Dermis blood vessel endothelial cell (primary cell): ENCODE measurements around the gene CCDC92. TPM values are rescaled to one million over a fixed set of nuclear protein-coding genes. Genes with fewer than 3 reads are reported as not detected.

Experiments used
- DNase-seq: peaks from one replicate; pipeline ENCODE4 v3.0.0; 2010
- total RNA-seq: library from RNA; depleted of rRNA; stranded (reverse); fragments of >200 nt; gene quantifications from 2 replicates; pipeline ENCODE4 v1.2.3, GENCODE V29; 2014

CCDC92 gene
- total RNA-seq, 1 donor from 2014 or later: 8.8 TPM

DNA sequence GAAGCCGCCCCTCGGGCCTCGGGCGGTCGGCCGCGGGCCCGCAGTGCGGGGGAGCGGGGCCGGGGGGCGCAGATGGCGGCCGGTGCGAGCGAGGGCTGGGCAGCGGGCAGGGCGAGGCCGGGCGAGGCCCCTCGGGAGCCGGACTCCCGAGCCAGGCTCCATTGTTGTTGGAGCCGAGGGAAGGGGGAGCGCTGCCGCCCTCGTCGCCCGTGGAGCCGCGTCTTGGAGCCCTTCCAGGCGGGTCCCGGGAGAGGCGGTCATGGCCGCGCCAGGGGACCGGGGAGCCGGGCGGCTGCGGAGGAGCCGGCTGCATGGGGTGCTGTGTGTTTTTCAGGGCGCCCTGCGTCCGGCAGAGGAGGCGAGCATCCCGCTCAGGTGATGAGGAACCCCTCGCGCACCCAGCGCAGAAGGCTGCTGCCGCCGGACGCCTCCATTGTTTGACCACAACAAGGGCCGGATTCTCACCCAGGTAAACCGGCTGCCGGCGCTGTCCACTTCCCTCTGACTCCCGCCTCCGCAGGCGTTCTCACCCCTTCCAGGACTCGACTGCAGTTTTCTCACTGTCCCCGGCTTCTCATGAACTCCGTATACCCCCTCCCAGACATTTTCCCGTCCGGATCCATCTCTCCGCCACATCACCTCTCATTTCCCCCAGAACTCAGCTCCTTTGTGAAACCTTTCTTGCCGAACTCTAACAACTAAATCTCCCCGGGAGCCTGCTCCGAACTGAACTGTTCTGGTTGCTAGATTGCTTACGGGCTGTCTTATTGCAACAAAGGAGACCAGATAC, 1.1 kb upstream of the CCDC92 start:
- peak; percentile 47 for DNase-seq

DNA sequence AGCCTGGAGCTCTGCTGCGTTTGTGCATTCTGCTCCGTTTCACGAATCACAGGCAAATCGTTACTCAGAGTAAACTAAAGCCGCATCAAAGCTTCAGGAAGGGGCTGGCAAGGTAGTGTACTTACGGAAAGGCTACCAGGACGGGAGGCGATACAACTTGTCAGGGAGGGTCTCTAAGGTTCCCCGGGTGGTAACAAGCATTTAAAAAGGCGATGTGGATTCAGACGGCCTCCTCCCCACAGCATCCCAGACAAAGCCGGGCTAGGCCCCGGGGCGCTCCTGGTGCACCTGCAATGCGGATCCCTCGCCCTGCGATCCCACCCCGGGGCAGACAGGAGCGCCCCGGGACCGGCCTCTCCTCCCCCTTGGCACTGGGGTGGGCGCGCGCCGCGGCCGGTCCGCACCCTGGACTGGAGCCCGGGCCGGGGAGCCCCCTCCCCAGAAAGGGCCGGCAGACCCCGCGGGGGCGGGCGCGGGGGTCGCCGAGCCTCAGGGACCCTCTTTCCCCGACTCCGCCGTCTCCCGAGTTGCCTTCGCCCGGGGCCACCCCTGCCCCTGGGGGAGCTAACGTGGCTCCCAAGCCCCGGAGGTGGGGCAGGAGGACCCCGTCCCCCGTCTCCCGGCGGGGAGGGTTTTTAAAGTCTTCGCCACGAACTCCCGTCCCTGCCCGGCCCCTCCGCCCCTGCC, 718 bp downstream of the CCDC92 start:
- peak; percentile 63 for DNase-seq

DNA sequence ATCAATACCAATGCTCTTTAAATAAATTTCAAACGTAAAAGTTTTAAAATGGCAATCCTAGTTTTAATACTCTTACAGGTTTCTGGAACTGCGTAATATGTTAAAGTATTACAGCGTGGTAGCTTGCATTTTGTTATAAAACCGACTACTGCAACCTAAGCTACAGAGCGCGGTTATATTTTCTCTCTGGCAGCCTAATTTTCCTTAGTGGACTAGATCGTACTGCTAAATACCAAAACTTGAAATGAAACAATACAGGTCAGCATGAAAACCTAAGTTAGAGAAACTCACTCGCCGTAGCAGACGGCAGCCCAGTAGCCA, 1.2 kb downstream of the CCDC92 start:
- DNase-seq: no peak

DNA sequence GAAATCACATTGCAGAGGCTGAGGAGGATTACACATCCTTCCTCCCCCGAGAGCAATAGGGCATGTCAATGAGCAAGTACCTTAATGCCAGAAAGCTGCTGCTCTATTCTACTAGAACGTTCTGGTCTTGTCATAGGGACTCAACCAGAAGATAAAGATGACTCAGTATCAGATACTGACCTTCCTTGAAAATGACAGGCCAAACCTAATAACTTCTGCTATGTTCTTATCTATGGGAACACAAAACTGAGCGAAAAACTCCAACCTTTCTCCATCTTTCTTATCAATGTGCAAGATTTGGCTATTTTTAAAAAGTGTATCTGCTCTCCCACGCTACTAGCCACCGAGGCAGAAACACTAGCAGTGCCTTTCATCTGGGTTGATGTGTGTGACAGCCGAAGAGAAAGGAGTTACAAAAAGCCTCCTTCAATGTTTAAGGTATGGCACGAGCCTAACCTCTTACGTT, 5.5 kb downstream of the CCDC92 start:
- DNase-seq: no peak

DNA sequence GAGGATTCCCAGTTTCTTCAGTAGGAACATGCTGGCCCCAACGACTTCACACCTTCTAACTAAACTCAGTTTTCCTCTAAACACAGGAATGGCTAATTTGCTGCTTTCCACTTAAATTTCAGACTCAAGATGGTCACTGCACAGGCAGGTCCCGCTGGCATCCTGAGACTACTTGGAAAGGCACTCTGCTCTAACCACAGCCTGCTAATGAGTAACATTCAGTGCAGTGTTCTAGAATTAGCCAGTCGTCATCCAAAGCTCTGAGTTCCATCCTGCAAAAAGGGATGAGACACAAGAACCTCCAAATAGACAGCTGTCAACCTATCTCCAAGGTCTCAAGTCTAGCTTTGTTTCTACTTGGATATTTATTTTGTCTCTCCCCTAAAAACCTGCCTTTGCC, 6.0 kb downstream of the CCDC92 start:
- no peak for DNase-seq

DNA sequence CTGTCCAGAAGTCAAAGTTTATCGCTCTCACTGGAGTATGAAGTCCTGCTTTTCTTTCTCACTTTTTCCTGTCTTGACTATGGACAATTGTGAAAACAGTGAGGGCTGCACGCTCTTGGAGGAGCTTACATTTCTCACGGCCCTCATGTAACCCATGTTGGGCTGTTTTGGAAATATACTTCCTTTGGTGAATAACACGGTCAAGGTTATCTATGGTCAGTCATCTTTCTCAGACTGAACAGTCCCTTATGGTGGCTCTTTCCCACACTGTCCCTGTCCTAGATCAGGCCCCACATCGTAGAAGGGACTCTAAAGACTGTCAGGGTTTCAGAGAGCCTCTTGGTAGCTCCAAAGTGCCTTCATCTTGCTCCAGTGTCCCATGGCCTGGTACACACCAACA, 7.2 kb downstream of the CCDC92 start:
- no peak for DNase-seq

DNA sequence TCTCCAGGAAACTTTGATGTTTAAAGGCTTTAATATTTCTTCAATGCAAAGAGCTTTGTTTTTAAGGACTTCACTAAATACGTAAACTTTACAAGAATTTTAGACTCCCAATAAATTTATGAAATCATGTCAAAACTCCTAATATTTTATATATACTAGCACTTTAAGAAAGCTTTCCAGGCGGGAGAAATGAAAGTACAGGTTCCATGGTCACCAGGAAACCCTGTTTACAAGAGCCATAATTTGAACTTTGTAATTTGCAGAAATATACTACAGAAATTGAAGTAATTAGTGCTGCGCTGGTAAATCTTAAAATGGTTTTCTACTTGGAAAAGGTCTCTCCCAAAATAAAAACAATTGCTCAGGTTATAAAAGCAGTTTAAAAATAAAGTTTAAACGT, 8.8 kb downstream of the CCDC92 start:
- DNase-seq: no peak

DNA sequence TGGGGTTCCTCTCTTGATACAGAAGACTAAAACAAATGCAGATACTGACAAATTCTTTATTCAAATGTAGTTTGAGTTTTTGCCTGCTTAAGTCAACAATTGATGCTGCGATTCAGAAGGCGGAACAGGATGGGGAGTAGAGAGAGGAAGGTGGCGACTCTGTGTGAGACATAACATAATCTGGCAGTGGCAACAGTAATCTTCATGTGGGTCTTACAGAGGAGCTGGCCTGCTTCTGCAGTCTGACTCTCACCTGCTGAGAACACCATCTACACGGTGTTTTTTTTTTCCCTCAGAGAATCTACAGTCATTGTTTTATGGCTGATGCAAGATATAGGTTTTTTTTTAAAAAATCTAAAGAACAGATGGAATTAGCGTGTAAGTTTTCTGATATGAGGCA, 10.1 kb downstream of the CCDC92 start:
- DNase-seq: no peak

DNA sequence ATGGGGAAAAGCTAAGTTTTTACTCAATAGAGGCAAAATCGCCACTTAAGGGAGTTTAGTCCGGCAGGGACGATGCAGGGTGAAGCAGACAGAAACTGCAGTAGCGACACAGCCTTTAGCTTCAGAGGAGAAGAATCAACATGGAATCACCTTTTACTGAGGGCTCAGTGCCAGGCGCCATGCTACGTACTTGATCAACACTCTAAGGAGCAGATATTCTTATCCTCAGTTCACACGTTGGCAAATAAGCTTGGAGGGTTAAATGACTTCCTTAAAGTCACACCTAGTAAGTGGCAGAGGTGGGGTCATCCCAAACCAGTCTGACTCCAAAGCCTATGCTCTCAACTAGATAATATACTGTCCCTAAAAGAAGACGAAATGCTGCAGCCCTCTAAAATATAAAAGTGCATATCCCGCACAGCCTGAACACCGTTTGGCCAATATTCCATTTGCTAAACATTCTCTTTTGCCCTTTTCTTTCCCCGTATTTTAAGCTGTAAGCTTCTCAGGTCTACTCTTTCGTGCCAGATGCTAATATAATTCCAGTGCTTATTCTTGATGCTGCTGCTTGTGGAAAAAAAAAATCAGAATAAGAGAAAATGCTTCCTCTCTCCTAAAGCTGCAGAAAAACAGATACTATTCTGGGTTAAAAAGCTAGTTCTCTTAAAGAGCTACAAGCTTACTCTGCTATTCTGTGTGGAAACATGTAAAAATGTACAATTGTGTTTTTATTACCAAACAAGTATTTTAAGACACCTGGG, 10.9 kb downstream of the CCDC92 start:
- DNase-seq: no peak

DNA sequence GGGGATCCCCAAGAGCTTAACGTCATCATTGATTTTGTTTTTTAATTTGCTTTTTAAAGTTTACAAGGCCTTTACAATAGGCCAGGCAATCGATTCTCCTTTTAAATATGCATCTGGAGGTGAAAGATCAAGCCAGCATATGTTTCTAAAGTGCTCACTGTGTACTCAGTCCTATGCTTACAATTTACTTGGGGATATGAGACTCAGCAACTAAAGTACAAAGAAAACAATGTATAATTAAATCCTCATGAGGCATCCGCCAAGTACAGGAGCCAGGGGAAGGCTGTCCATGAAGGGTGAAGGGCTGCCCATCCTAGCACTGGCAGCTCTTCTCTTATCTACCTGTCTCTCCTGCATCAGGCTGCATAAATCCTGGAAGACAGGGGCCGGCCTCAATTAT, 11.8 kb downstream of the CCDC92 start:
- DNase-seq: no peak

DNA sequence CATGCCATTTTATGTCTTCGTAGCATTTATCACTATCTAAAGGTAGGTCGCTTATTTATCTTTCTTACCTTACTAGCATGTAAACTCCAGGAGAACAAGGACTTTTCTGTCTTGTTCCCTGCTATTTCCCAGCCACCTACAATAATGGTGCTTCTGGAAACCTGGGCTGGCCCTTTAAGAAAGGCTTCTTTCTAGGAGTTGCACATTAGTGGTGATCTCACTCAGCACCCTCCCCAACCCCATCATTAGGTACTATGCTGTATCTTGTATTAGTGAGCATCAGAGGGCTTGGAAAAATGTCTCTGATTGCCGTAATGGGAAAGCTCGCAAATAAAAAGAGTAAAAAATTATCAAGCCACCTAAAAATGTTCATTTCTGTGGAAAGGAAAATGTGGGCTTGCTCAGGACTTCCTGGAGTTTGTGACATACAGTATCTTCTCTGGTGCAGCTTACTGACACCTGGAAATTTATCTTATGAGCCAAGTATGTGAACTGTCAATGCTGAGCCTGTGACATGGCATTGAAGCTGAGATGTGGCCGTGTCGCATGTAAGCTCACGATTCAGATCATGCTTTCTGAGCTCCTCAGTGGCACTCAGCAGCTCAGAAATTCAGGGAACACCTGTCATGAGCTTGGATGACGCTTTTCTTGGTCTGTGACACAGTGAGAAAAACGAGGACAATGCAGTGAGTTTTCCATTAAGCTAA, 12.4 kb downstream of the CCDC92 start:
- DNase-seq: no peak

DNA sequence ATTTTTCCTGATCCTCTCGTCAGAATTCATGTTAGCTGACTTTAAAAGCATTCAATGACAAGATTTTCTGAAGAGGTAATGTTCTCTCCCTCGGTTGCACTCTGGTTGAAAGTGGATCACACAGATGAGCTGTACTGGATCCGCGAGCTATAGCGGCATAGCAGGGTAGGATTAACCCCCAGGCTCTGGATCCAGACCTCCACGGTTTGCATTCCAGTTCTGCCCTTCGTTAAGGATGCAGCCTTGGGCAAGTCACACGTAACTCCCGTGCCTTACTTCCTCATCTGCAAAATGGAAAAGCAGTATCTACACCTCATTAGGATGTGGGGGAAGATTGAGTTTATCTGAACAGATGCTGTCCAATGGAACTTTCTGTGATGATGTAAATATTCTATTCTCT, 13.8 kb downstream of the CCDC92 start:
- DNase-seq: no peak

DNA sequence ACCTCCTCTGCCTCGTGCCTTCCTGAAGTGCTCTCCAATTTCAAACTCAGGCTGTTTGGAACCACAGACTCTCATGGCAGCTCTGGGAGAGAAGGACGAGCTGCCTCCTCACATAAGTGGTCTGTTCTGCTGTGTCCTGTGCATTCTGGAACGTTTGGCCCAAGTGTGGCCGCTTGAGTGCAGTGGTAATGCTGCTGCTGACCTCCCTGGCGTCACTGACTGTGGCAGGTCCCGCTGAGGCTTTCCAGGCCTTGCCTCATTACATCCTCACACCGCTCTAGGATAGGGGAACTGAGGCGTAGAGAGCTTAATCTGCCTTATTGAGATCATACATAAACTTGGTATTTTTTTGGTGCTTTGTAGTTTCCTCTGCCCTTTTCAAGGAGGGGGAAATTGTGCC, 14.2 kb downstream of the CCDC92 start:
- no peak for DNase-seq

DNA sequence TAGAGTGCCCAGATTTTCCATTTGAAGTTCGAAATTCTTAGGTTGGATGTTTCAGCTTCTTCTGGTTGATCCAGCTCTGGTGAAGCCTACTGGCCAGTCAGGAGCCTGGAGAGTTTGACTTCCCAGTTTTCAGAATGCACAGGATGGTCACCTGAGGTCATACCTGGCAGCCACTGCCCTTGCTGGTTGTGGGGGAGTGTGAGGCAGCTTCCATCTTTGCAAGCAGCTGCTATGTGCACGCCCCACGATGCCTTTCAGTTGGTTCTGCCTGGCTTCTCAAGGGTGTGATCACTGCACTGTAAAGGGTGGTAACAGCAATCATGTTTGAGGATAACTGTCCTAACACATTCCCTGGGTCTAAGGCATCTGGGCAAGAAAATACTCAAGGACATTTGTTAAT, 15.4 kb downstream of the CCDC92 start:
- no peak for DNase-seq

DNA sequence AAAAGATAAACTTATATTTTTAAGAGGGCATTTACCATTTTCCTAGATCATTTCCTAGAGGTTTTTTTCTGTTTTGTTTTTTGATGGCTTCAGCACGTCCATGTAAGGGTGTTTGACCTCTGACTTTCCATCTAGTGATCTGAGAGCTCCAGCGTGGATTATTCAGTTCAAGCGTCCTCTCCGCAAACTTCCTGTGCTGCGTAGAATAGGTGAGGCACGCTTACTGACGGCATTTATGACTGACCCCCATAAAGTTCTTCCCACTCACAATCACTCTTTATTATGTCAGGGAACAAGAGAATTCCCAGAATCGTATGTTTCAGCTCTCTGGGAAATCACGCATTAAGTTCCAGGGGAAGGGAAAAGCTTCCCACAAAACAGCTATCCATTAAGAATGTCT, 16.4 kb downstream of the CCDC92 start:
- no peak for DNase-seq

DNA sequence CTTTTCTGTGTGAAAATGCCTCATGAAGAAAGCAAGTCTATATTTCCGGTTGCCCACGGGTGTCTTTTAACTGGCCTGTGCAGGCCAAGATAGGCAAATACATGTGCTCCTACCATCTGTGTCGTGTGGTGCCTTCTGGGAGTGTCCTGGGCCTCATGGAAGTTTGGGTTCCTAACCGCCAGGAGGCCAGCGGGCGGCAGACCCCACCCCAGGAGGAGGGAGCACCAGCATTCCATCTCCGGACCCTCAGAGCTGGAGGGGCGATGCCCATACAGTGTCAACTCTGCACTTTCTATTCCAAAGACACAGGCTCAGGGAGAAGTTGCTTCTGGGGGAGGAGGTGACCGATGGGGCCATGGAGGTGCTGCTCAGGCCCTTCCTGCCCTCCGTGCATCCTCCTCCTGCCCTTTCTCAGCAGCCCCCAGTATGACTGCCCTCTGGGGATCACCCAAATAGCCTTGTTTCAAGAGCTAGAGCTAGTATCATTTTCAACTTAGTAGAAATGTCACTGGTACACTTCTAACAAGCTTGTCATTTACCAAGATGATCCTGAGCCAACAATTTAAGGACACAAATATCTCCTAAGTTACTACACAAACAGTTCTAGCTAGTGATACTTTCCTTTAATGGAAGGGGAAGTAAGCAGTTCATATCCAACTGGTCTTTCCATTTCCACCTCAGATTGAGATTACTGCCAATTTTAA, 17.8 kb downstream of the CCDC92 start:
- no peak for DNase-seq

DNA sequence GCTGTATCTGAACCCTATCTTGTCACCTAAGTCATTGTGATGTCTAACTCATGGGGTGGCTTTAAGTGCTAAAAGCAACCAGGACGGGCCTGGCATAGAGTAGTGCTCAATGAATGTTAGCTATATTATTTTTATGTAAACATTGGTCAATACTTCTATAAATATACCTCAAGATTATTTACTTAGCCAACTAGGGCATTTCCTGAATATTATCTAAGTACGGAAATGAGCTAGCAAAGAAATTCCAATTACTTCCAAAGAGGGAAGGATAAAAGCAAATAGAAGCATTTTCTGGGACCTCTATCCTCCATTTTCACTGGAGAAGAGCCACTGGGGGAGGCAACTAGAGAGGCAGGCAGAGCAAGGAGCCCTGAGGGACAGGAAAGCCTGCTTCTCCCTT, 20.6 kb downstream of the CCDC92 start:
- peak; percentile 29 for DNase-seq

DNA sequence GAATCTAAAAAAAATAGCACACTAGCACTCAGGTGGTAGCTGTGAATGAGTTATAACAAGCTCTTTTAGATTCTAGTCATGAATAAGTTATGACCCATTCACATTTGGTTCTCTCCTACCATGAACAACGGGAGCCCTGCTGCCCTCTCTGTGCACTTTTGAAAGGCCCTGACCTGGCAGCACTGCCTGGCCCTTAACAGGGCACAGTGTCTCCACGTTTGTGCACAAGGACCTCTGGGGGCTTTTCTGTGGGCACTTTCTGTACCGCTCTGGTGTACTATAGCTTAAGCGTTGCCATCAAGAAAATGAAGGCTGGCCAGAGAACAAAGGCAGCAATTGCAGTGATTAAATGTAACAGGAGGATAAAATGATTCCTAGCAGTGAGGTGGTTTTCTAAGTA, 21.2 kb downstream of the CCDC92 start:
- no peak for DNase-seq

DNA sequence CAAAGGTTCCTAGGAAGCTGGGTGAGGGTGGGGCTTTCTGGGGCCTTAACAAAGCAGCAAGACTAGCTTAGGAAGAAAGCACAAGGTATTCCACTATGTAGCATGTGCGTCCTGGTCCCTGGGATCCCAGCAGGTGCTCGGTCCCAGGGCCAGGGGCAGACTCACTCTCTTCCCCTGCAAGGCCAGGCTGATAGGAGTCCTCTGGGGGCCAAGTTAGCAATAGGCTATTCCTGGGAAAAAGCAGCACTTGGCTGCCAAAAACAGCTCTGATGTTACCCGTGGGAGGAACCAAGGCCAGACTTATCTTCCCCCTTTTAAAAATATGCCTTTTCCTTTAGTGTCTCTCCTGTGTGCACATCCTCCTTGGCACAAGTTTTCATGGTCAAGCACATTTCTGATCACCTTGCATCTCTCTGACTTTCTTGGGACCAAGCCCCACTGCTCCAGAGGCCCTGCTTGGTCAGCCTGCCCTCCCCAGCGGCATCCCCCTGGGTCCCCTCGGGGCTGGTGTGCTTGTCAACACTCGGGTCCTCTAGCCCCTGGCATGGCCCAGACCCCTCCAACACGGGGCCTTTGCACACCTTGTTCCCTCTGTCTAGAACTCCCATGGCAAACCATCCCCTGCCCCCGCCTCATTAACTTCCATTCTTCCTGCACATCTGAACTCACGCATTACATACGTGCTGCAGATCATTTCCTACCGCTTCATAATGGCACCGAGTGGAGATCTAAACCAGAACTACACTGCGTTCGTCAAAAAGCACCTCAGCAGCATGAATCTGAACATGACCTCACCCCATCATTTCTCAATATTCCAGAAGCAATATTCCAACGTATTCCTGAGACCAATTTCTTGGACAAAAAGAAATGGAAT, 21.9 kb downstream of the CCDC92 start:
- no peak for DNase-seq

DNA sequence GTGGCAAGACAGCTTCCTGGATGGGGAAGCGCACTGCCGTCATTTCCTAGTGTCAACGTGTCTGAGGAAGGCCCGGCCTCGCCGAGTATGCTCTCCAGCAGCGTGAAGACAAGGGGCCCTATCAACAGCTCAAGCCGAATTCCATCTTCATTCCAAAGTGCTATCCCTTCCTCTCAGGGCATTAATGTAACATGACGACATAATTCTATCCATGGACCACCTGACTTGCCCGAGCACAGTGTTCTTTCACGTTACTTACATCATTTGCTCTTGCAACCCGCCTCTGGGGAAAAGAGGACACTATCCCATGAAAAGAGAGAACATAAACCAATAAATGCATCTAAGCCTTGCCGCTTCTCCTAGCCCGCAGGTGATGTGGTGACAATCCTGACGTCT, 22.9 kb downstream of the CCDC92 start:
- no peak for DNase-seq
